ENCODE measurements around the gene TERB2. TPM values are rescaled to one million over a fixed set of nuclear protein-coding genes. Genes with fewer than 3 reads are reported as not detected.
"Not testable (repeated sequence)": the region's sequence is repeated elsewhere in the genome, so short reads cannot be mapped to it uniquely, and the experiment has no call there.

The TERB2 gene
- total and polyA plus RNA-seq, 2 of the 4 experiments (the other 2 are of a cell fraction): not detected

GRCh38 chr15:44988184-44988869 lies 31.8 kb downstream of the TERB2 start:
- H4K20me1 ChIP-seq (ENCODE audit: insufficient read depth, low read length); in situ Hi-C loops (cut with MboI; ENCODE audit: low sequenced_read_pairs): not testable (repeated sequence)

GRCh38 chr15:44988870-44989219 lies 32.4 kb downstream of the TERB2 start:
- H3K4ac ChIP-seq (ENCODE audit: low read depth, low read length); H3K9me1 ChIP-seq (ENCODE audit: insufficient read depth, low read length); DNase-seq; H2BK15ac ChIP-seq (ENCODE audit: low read depth, low read length); H3K27me3 ChIP-seq (ENCODE audit: control insufficient read depth, insufficient read depth, low read length); dilution Hi-C loops (cut with HindIII; ENCODE audit: low sequenced_read_pairs, unreplicated experiment); H2AFZ ChIP-seq (replicated peaks; ENCODE audit: low read length, poor library complexity); H3K9ac ChIP-seq (ENCODE audit: low read depth, low read length); H3K14ac ChIP-seq (replicated peaks; ENCODE audit: low read depth, low read length); H3K9me3 ChIP-seq (ENCODE audit: control insufficient read depth, insufficient read depth, low read length); H3K56ac ChIP-seq (ENCODE audit: extremely low read depth, insufficient read depth, low read length); H2BK20ac ChIP-seq (ENCODE audit: low read depth, low read length); H3K4me1 ChIP-seq (ENCODE audit: control insufficient read depth, insufficient read depth, low read length); H3K18ac ChIP-seq (ENCODE audit: low read depth, low read length); H2AK5ac ChIP-seq (ENCODE audit: low read depth, low read length); H3K27ac ChIP-seq (ENCODE audit: insufficient read depth, low read length); H3K4me3 ChIP-seq (ENCODE audit: insufficient read depth, low read depth, low read length); ATAC-seq (ENCODE audit: low read depth); H4K91ac ChIP-seq (ENCODE audit: insufficient read depth, low read depth, low read length); CTCF ChIA-PET; H2BK5ac ChIP-seq (ENCODE audit: low read depth, low read length, poor library complexity, severe bottlenecking); H4K20me1 ChIP-seq (ENCODE audit: insufficient read depth, low read length); H3K79me1 ChIP-seq (ENCODE audit: low read depth in 1 of 2, low read length in 2 of 2); H4K8ac ChIP-seq (ENCODE audit: low read depth in 2 of 2, low read length in 2 of 2); H3K23ac ChIP-seq (ENCODE audit: low read depth, low read length); H3K4me2 ChIP-seq (ENCODE audit: low read depth, low read length); H2BK120ac ChIP-seq (ENCODE audit: low read depth, low read length); BruUV-seq (replicated peaks); H4K5ac ChIP-seq (ENCODE audit: low read depth, low read length); in situ Hi-C loops (cut with MboI; ENCODE audit: low sequenced_read_pairs); POLR2A ChIA-PET (ENCODE audit: unreplicated experiment); H2AK9ac ChIP-seq (replicated peaks; ENCODE audit: low read depth, low read length, poor library complexity); H3K36me3 ChIP-seq (ENCODE audit: control insufficient read depth, insufficient read depth, low read length): not testable (repeated sequence)
- intact Hi-C loops (cut with micrococcal nuclease): loop anchor here (5.0 kb wide), 1 partner anchor 92 kb away; no protein-coding TSS in a partner anchor
- WGBS, 2 experiments (ENCODE audit: extremely low coverage in 2 of 2, insufficient read length in 1 of 2): no CpG with 5 or more reads among the region's 5 CpGs

More at GRCh38 chr15:44988184-44988869, 31.8 kb downstream of the TERB2 start:
- H2AFZ ChIP-seq (replicated peaks; ENCODE audit: low read length, poor library complexity); H2BK20ac ChIP-seq (ENCODE audit: low read depth, low read length); H3K23ac ChIP-seq (ENCODE audit: low read depth, low read length); DNase-seq; H3K36me3 ChIP-seq (ENCODE audit: control insufficient read depth, insufficient read depth, low read length); H2BK5ac ChIP-seq (ENCODE audit: low read depth, low read length, poor library complexity, severe bottlenecking); ATAC-seq (ENCODE audit: low read depth); dilution Hi-C loops (cut with HindIII; ENCODE audit: low sequenced_read_pairs, unreplicated experiment); H3K4me1 ChIP-seq (ENCODE audit: control insufficient read depth, insufficient read depth, low read length); H3K56ac ChIP-seq (ENCODE audit: extremely low read depth, insufficient read depth, low read length); BruUV-seq (replicated peaks); H4K8ac ChIP-seq (ENCODE audit: low read depth in 2 of 2, low read length in 2 of 2); H3K18ac ChIP-seq (ENCODE audit: low read depth, low read length); POLR2A ChIA-PET (ENCODE audit: unreplicated experiment); H4K91ac ChIP-seq (ENCODE audit: insufficient read depth, low read depth, low read length); H4K5ac ChIP-seq (ENCODE audit: low read depth, low read length); H2AK9ac ChIP-seq (replicated peaks; ENCODE audit: low read depth, low read length, poor library complexity); H3K9me1 ChIP-seq (ENCODE audit: insufficient read depth, low read length); H3K4me3 ChIP-seq (ENCODE audit: insufficient read depth, low read depth, low read length); H3K4me2 ChIP-seq (ENCODE audit: low read depth, low read length); H3K14ac ChIP-seq (replicated peaks; ENCODE audit: low read depth, low read length); H3K4ac ChIP-seq (ENCODE audit: low read depth, low read length); H3K27me3 ChIP-seq (ENCODE audit: control insufficient read depth, insufficient read depth, low read length); H2BK15ac ChIP-seq (ENCODE audit: low read depth, low read length); H3K9ac ChIP-seq (ENCODE audit: low read depth, low read length); H2BK120ac ChIP-seq (ENCODE audit: low read depth, low read length); CTCF ChIA-PET; H2AK5ac ChIP-seq (ENCODE audit: low read depth, low read length); H3K27ac ChIP-seq (ENCODE audit: insufficient read depth, low read length); H3K9me3 ChIP-seq (ENCODE audit: control insufficient read depth, insufficient read depth, low read length); H3K79me1 ChIP-seq (ENCODE audit: low read depth in 1 of 2, low read length in 2 of 2): not testable (repeated sequence)
- WGBS, 2 experiments (ENCODE audit: extremely low coverage in 2 of 2, insufficient read length in 1 of 2): no CpG with 5 or more reads among the region's 3 CpGs
- intact Hi-C loops (cut with micrococcal nuclease): loop anchor here (5.0 kb wide), 1 partner anchor 91 kb away; no protein-coding TSS in a partner anchor
